ENCODE results near the gene HYDIN.
A peak's percentile ranks its signal among the peaks of the same experiment; 100 is the strongest.
"Not testable (repeated sequence)": the region's sequence is repeated elsewhere in the genome, so short reads cannot be mapped to it uniquely, and the experiment has no call there.

Gene HYDIN

GRCh38 chr16:70822734-70823133 is 407.8 kb downstream of the HYDIN start:
- not testable (repeated sequence) for DNase-seq

GRCh38 chr16:70818088-70818487 is 412.4 kb downstream of the HYDIN start:
- not testable (repeated sequence) for DNase-seq

- DNase-seq = peak; percentile 66
These were observed 421.0 kb downstream of the HYDIN start for GRCh38 chr16:70809392-70810060.

- no peak for DNase-seq
These were observed 422.2 kb downstream of the HYDIN start for GRCh38 chr16:70808371-70808770.

GRCh38 chr16:70805787-70806186 is 424.7 kb downstream of the HYDIN start:
- no peak for DNase-seq

- DNase-seq = no peak
These were observed 425.1 kb downstream of the HYDIN start for GRCh38 chr16:70805380-70805779.

GRCh38 chr16:70804734-70805169 is 425.8 kb downstream of the HYDIN start:
- no peak for DNase-seq

GRCh38 chr16:70804153-70804733 is 426.3 kb downstream of the HYDIN start:
- no peak for DNase-seq

GRCh38 chr16:70803319-70803718 is 427.2 kb downstream of the HYDIN start:
- no peak for DNase-seq

- no peak for DNase-seq
These were observed 428.9 kb downstream of the HYDIN start for GRCh38 chr16:70801611-70802010.

GRCh38 chr16:70800781-70801480 is 429.6 kb downstream of the HYDIN start, which contains the start of gene VAC14:
Gene VAC14, minus strand, starts transcription at chr16:70801158. Its CDS starts 258 bp downstream, at chr16:70800900.
- DNase-seq = peak; percentile 91

GRCh38 chr16:70800311-70800710 is 430.2 kb downstream of the HYDIN start:
- DNase-seq = no peak

GRCh38 chr16:70796301-70796700 is 434.2 kb downstream of the HYDIN start:
- DNase-seq = no peak

- DNase-seq = no peak
These were observed 435.1 kb downstream of the HYDIN start for GRCh38 chr16:70795296-70795912.

GRCh38 chr16:70793851-70794502 is 436.5 kb downstream of the HYDIN start:
- no peak for DNase-seq

- DNase-seq = no peak
These were observed 439.7 kb downstream of the HYDIN start for GRCh38 chr16:70790815-70791214.

- no peak for DNase-seq
These were observed 440.7 kb downstream of the HYDIN start for GRCh38 chr16:70789595-70790447.

- DNase-seq = no peak
These were observed 441.6 kb downstream of the HYDIN start for GRCh38 chr16:70788668-70789594.

- no peak for DNase-seq
These were observed 444.3 kb downstream of the HYDIN start for GRCh38 chr16:70786020-70786755.

All from DMS153 (cell line).